A673 (cell line): ENCODE measurements around the gene KPNA1.

Experiments used
- EZH2 ChIP-seq: fragments of 200-600 bp; sonication (generic); IDR thresholded peaks from 2 replicates; pipeline ENCODE4 v1.6.1; 2017; ENCODE audit warnings: borderline replicate concordance, low read depth, mild to moderate bottlenecking, mixed read lengths, antibody characterized with exemption, low read length; ENCODE audit not compliant: poor library complexity, severe bottlenecking
- TF ChIP-seq, protein P1 (sequence below): fragments of 300-800, 200-600 bp; sonication (generic); conservative IDR thresholded peaks from 2 replicates; pipeline ENCODE4 v1.5.1; 2017; ENCODE audit warnings: low read depth, mild to moderate bottlenecking, antibody characterized with exemption, low read length, moderate library complexity, mixed read lengths

DNA sequence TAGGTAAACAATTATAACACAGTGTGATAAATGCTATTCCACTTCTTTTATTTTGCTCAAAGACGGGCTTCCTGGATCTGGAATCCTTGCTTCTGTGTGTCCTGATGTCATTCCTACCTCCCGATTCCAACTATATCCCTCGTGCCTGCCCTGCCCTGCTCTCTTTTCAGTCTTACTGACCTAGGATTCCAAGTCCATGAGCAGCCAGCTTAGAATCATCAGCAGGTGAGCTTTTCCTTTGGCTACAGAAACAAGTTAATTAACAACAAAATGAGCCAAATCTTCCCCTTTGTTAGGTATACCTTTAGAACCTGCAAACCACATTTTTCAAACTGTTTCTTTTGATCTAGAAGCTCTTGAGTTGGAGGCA, 21.9 kb upstream of the KPNA1 start:
- no peak for TF ChIP-seq EZH2
- TF ChIP-seq, protein P1, sequence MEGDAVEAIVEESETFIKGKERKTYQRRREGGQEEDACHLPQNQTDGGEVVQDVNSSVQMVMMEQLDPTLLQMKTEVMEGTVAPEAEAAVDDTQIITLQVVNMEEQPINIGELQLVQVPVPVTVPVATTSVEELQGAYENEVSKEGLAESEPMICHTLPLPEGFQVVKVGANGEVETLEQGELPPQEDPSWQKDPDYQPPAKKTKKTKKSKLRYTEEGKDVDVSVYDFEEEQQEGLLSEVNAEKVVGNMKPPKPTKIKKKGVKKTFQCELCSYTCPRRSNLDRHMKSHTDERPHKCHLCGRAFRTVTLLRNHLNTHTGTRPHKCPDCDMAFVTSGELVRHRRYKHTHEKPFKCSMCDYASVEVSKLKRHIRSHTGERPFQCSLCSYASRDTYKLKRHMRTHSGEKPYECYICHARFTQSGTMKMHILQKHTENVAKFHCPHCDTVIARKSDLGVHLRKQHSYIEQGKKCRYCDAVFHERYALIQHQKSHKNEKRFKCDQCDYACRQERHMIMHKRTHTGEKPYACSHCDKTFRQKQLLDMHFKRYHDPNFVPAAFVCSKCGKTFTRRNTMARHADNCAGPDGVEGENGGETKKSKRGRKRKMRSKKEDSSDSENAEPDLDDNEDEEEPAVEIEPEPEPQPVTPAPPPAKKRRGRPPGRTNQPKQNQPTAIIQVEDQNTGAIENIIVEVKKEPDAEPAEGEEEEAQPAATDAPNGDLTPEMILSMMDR, result no peak
